SK-N-SH treated with all-trans-retinoic acid at 6 μM for 48 hours (cell line): ENCODE results near the gene FLT1.

Experiments used
- ATAC-seq: fragments of 200-7000 bp; cut with Tn5 transposase; 3 replicates; pipeline ENCODE4 v1.9.1; 2020; ENCODE audit warnings: mild to moderate bottlenecking, moderate library complexity
- ARNTL ChIP-seq: fragments of 450-650 bp; formaldehyde crosslinking; IDR thresholded peaks from 2 replicates; pipeline ENCODE4 v1.5.0; 2020; ENCODE audit warnings: low read depth, mild to moderate bottlenecking, moderate library complexity, borderline replicate concordance
- BACH2 ChIP-seq: fragments of 250-450 bp; sonication (Bioruptor Pico); IDR thresholded peaks from 2 replicates; pipeline ENCODE4 v1.9.0; 2021; ENCODE audit warnings: mild to moderate bottlenecking, borderline replicate concordance
- CREB5 ChIP-seq: fragments of 250-450 bp; sonication (Bioruptor Pico); IDR thresholded peaks from 2 replicates; pipeline ENCODE4 v1.5.1; 2020; ENCODE audit warnings: low read depth, mild to moderate bottlenecking, moderate library complexity
- CSDC2 ChIP-seq: fragments of 250-450 bp; sonication (Bioruptor Pico); IDR thresholded peaks from 2 replicates; pipeline ENCODE4 v1.5.0; 2020; ENCODE audit warnings: mild to moderate bottlenecking, moderate library complexity
- ESRRG ChIP-seq: fragments of 250-450 bp; sonication (Bioruptor Pico); IDR thresholded peaks from 2 replicates; pipeline ENCODE4 v1.6.1; 2021; ENCODE audit warnings: mild to moderate bottlenecking
- GLIS3 ChIP-seq: fragments of 250-450 bp; sonication (Bioruptor Pico); IDR thresholded peaks from 2 replicates; pipeline ENCODE4 v1.5.0; 2020; ENCODE audit warnings: mild to moderate bottlenecking, moderate library complexity
- PATZ1 ChIP-seq: fragments of 250-450 bp; sonication (Bioruptor Pico); IDR thresholded peaks from 2 replicates; pipeline ENCODE4 v1.8.0; 2020; ENCODE audit warnings: mild to moderate bottlenecking, moderate library complexity, borderline replicate concordance
- POU6F1 ChIP-seq: fragments of 250-450 bp; sonication (Bioruptor Pico); IDR thresholded peaks from 2 replicates; pipeline ENCODE4 v1.8.0; 2021; ENCODE audit warnings: low read depth, mild to moderate bottlenecking, moderate library complexity, borderline replicate concordance
- RARB ChIP-seq: fragments of 250-450 bp; sonication (Bioruptor Pico); IDR thresholded peaks from 2 replicates; pipeline ENCODE4 v1.8.0; 2021; ENCODE audit warnings: mild to moderate bottlenecking, moderate library complexity
- SNAI2 ChIP-seq: fragments of 250-450 bp; sonication (Bioruptor Pico); IDR thresholded peaks from 2 replicates; pipeline ENCODE4 v1.5.0; 2020; ENCODE audit warnings: mild to moderate bottlenecking, moderate library complexity
- TCF4 ChIP-seq: fragments of 250-450 bp; sonication (Bioruptor Pico); IDR thresholded peaks from 2 replicates; pipeline ENCODE4 v1.8.0; 2021; ENCODE audit warnings: mild to moderate bottlenecking, moderate library complexity, borderline replicate concordance
- TOX ChIP-seq: fragments of 250-450 bp; sonication (Bioruptor Pico); IDR thresholded peaks from 2 replicates; pipeline ENCODE4 v1.8.0; 2021; ENCODE audit warnings: mild to moderate bottlenecking, moderate library complexity, borderline replicate concordance
- ZFP30 ChIP-seq: fragments of 450-650 bp; formaldehyde crosslinking; IDR thresholded peaks from 2 replicates; pipeline ENCODE4 v1.5.0; 2022; ENCODE audit warnings: mild to moderate bottlenecking, moderate library complexity
- ZNF70 ChIP-seq: fragments of 450-650 bp; formaldehyde crosslinking; IDR thresholded peaks from 2 replicates; pipeline ENCODE4 v1.5.0; 2020; ENCODE audit warnings: mild to moderate bottlenecking, moderate library complexity
- ZNF8 ChIP-seq: fragments of 450-650 bp; formaldehyde crosslinking; IDR thresholded peaks from 2 replicates; pipeline ENCODE4 v1.5.0; 2020; ENCODE audit warnings: mild to moderate bottlenecking, moderate library complexity
- TF ChIP-seq, protein P1 (sequence below): fragments of 250-450 bp; sonication (Bioruptor Pico); IDR thresholded peaks from 2 replicates; pipeline ENCODE4 v1.5.1; 2021; ENCODE audit warnings: mild to moderate bottlenecking, moderate library complexity
- TF ChIP-seq, protein P2 (sequence below): fragments of 250-450 bp; sonication (Bioruptor Pico); IDR thresholded peaks from 2 replicates; pipeline ENCODE4 v1.5.0; 2020; ENCODE audit warnings: mild to moderate bottlenecking, moderate library complexity

FLT1 gene

DNA sequence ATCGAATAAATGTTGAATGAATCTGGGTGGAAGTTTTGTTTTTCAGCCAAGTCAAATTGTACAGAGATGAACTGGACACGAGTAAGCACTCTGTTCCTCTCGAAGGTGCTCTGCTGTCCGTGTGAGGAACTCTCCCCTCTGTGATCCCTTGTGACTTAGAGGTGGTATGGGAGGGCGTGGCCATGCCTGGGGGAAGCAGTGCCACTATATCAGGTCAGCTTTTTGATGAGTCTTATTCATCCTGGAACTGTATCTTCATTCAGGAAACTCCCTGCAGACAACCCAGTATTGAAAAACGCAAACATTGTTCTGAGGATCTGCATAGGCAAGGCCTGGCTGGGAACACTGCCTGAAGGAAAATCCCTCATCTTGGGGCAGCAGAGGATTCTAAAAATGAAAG lies 45.7 kb upstream of the FLT1 start:
- ATAC-seq: no peak

DNA sequence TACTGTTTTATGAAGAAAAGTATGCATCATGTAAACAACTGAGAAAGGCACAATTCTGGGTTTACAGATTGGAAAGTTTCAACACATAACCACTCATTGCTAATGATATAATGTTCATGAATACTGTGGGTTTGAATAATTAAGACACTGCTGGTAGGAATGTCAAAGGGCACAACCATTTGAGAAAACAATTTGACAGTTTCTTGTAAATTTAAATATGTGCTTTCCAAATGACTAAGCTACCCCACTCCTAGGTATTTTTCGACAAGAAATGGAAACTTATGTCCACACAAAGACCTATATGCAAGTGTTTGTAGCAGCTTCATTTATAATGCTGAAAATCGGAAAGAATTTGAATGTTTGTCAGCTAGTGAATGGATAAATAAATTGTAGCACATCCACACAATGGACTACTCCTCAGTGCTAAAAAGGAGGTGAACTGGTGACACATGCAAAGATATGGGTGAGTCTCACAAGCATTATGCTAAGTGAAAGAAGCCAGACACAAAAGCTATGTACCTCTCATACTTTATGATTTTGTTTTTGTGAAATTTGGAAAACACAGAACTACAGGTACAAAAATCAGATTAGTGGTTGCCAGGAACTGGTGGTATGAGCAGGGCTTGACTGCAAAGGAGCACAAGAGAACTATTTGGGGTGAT lies 44.8 kb upstream of the FLT1 start:
- ATAC-seq: no peak
- TF ChIP-seq TCF4 (CRISPR knock-in tag) (no peak), CSDC2 (CRISPR knock-in tag) (no peak), PATZ1 (CRISPR knock-in tag) (no peak), ZFP30 (CRISPR knock-in tag) (no peak), ZNF70 (CRISPR knock-in tag) (no peak), SNAI2 (no peak)
- TF ChIP-seq, protein P1, sequence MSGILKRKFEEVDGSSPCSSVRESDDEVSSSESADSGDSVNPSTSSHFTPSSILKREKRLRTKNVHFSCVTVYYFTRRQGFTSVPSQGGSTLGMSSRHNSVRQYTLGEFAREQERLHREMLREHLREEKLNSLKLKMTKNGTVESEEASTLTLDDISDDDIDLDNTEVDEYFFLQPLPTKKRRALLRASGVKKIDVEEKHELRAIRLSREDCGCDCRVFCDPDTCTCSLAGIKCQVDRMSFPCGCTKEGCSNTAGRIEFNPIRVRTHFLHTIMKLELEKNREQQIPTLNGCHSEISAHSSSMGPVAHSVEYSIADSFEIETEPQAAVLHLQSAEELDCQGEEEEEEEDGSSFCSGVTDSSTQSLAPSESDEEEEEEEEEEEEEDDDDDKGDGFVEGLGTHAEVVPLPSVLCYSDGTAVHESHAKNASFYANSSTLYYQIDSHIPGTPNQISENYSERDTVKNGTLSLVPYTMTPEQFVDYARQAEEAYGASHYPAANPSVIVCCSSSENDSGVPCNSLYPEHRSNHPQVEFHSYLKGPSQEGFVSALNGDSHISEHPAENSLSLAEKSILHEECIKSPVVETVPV (CRISPR knock-in tag): no peak

More for the DNA sequence above, 45.7 kb upstream of the FLT1 start:
- TF ChIP-seq ZNF8 (CRISPR knock-in tag): no peak
- TF ChIP-seq RARB (CRISPR knock-in tag): no peak
- TF ChIP-seq POU6F1 (CRISPR knock-in tag): no peak
- no peak for TF ChIP-seq ARNTL (CRISPR knock-in tag)
- TF ChIP-seq CREB5 (CRISPR knock-in tag): no peak
- no peak for TF ChIP-seq ESRRG (CRISPR knock-in tag)
- no peak for TF ChIP-seq TOX (CRISPR knock-in tag)
- no peak for TF ChIP-seq BACH2
- TF ChIP-seq ZNF70 (CRISPR knock-in tag): no peak
- no peak for TF ChIP-seq GLIS3

DNA sequence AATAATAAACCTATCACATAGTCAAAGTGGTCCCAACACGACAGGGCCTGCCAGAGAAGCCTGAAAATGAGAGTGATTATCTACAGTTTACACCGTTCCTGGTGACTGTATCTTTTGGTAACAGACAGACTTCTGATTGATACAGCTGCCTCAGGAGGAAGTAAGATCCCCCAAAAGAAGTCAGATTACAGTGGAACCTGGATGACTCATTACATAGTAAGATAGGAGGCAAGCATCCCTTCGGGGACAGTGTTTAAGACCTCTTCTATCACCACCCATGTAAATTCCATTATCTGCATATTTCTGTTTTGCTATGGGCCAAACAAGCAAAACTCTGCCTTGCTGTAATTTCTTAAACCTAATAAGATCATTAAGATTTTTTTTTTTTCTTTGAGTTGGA lies 44.0 kb upstream of the FLT1 start:
- no peak for TF ChIP-seq TCF4 (CRISPR knock-in tag)
- TF ChIP-seq, protein P2, sequence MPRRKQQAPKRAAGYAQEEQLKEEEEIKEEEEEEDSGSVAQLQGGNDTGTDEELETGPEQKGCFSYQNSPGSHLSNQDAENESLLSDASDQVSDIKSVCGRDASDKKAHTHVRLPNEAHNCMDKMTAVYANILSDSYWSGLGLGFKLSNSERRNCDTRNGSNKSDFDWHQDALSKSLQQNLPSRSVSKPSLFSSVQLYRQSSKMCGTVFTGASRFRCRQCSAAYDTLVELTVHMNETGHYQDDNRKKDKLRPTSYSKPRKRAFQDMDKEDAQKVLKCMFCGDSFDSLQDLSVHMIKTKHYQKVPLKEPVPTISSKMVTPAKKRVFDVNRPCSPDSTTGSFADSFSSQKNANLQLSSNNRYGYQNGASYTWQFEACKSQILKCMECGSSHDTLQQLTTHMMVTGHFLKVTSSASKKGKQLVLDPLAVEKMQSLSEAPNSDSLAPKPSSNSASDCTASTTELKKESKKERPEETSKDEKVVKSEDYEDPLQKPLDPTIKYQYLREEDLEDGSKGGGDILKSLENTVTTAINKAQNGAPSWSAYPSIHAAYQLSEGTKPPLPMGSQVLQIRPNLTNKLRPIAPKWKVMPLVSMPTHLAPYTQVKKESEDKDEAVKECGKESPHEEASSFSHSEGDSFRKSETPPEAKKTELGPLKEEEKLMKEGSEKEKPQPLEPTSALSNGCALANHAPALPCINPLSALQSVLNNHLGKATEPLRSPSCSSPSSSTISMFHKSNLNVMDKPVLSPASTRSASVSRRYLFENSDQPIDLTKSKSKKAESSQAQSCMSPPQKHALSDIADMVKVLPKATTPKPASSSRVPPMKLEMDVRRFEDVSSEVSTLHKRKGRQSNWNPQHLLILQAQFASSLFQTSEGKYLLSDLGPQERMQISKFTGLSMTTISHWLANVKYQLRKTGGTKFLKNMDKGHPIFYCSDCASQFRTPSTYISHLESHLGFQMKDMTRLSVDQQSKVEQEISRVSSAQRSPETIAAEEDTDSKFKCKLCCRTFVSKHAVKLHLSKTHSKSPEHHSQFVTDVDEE (CRISPR knock-in tag): no peak
- no peak for TF ChIP-seq ZFP30 (CRISPR knock-in tag)
- TF ChIP-seq ZNF8 (CRISPR knock-in tag): no peak
- no peak for ATAC-seq

- ATAC-seq: no peak
- TF ChIP-seq POU6F1 (CRISPR knock-in tag): no peak
- no peak for TF ChIP-seq SNAI2
- no peak for TF ChIP-seq BACH2
- TF ChIP-seq, protein P1 (CRISPR knock-in tag): no peak
- no peak for TF ChIP-seq RARB (CRISPR knock-in tag)
- TF ChIP-seq CREB5 (CRISPR knock-in tag): no peak
- TF ChIP-seq, protein P2 (CRISPR knock-in tag): no peak
These were observed 42.2 kb upstream of the FLT1 start for GRCh38 chr13:28537171-28537570.
